ENCODE measurements around the gene HIRIP3. TPM values are rescaled to one million over a fixed set of nuclear protein-coding genes. Genes with fewer than 3 reads are reported as not detected.
"Not testable (repeated sequence)": the region's sequence is repeated elsewhere in the genome, so short reads cannot be mapped to it uniquely, and the experiment has no call there.

HIRIP3 gene
- polyA plus RNA-seq, 2 of the 4 experiments (the other 2 are of a cell fraction) = 11.5 to 16.7 TPM

DNA sequence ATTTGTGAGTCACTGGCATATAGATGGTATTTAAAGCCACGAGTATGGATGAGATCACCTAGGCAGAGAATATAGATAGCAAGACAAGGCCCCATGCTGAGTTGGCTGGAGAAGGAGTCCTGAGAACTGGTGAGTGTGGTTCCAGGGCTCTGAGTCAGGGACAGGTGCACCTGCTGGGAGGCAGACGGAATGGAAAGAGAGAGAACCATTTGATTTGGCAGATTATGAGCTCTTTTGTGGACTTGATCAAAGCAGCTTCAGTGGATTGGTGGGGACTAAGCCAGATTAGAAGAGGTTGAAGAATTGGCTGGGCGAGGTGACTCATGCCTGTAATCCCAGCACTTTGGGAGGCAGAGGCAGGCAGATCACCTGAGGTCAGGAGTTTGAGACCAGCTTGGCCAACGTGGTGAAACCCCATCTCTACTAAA lies 23.3 kb upstream of the HIRIP3 start:
- Histone ChIP-seq H3K9me3 (no peaks in the 10 kb centered on the region), H3K4me2 (no peak overlapping the region), H3K4me3 (no peak overlapping the region), H3K4me1 (no peaks in the 10 kb centered on the region), H3K27ac (no peak overlapping the region)
- WGBS (ENCODE audit: missing lambda C conversion rate) = 63% methylated on average over 4 of the region's 4 CpGs
- TF ChIP-seq PHF8 (IDR thresholded peaks at IDR 0.05; ENCODE audit: borderline replicate concordance, low read depth) = no peak
- TF ChIP-seq TP53 (CRISPR knock-in tag; IDR thresholded peaks at IDR 0.05) = no peak
- TF ChIP-seq FOSL2 (IDR thresholded peaks at IDR 0.05) = no peak
- TF ChIP-seq FOSL2 (CRISPR knock-in tag; IDR thresholded peaks at IDR 0.05) = peak; percentile 9; the same call in 1 of the 2 replicates
- TF ChIP-seq CEBPB (IDR thresholded peaks at IDR 0.05) = no peak
- TF ChIP-seq RAD21 (conservative IDR thresholded peaks at IDR 0.05 in 1 of 2, IDR thresholded peaks at IDR 0.05 in 1 of 2) = no peak
- DNase-seq (ENCODE audit: low read depth in 1 of 2, low spot score in 1 of 2) (no peak), FAIRE-seq (no peak), ATAC-seq (no peak)
- POLR2A ChIA-PET = no interaction called here
- CTCF ChIA-PET = interaction anchor here (1.3 to 4.1 kb wide), 6 partner anchors 13 to 327 kb away, joined by 3 to 26 read pairs (median 6); partner anchors contain the start of gene CDIPT

- H3K27ac ChIP-seq; ATAC-seq; POLR2A ChIA-PET; H3K4me3 ChIP-seq; H3K9me3 ChIP-seq; FAIRE-seq; DNase-seq (ENCODE audit: low read depth in 1 of 2, low spot score in 1 of 2); H3K4me1 ChIP-seq; H3K4me2 ChIP-seq: not testable (repeated sequence)
- CTCF ChIA-PET = interaction anchor here (1.2 to 4.1 kb wide), 6 partner anchors 12 to 210 kb away, joined by 3 to 26 read pairs (median 6); partner anchors contain the start of gene CDIPT
- 53% methylated on average over 4 of the region's 4 CpGs for WGBS (ENCODE audit: missing lambda C conversion rate)
Observed at GRCh38 chr16:30017937-30018336, 22.5 kb upstream of the HIRIP3 start.

- DNase-seq (ENCODE audit: low read depth in 1 of 2, low spot score in 1 of 2) (no peak), FAIRE-seq (no peak), ATAC-seq (no peak)
- ChIA-PET CTCF (interaction anchor here (0.6 to 4.1 kb wide), 4 partner anchors 11 to 209 kb away, joined by 3 to 26 read pairs (median 10); partner anchors contain the start of gene TMEM219), POLR2A (no interaction called here)
- Histone ChIP-seq H3K27ac (no peak overlapping the region), H3K4me3 (no peak overlapping the region), H3K4me1 (no peaks in the 10 kb centered on the region), H3K9me3 (no peaks in the 10 kb centered on the region), H3K4me2 (no peak overlapping the region)
- TF ChIP-seq TFCP2L1 (CRISPR knock-in tag; IDR thresholded peaks at IDR 0.05) = no peak
- TF ChIP-seq RNF2 (IDR thresholded peaks at IDR 0.05; ENCODE audit: borderline replicate concordance, low read depth) = no peak
- TF ChIP-seq FOXS1 (CRISPR knock-in tag; IDR thresholded peaks at IDR 0.05) = no peak
- TF ChIP-seq ELK1 (IDR thresholded peaks at IDR 0.05; ENCODE audit: low read depth, low read length) = no peak
- TF ChIP-seq NPAS2 (CRISPR knock-in tag; IDR thresholded peaks at IDR 0.05; ENCODE audit: borderline replicate concordance) = no peak
- TF ChIP-seq RARB (CRISPR knock-in tag; IDR thresholded peaks at IDR 0.05) = no peak
- no peak for TF ChIP-seq MYC (IDR thresholded peaks at IDR 0.05; ENCODE audit: borderline replicate concordance, low read length)
- TF ChIP-seq RAD21 (conservative IDR thresholded peaks at IDR 0.05 in 1 of 2, IDR thresholded peaks at IDR 0.05 in 1 of 2) = no peak
- WGBS (ENCODE audit: missing lambda C conversion rate) = 99% methylated on average over 2 of the region's 2 CpGs
Observed at GRCh38 chr16:30017277-30017656, 21.9 kb upstream of the HIRIP3 start.

- Histone ChIP-seq H3K4me1 (no peaks in the 10 kb centered on the region), H3K27ac (no peak overlapping the region), H3K4me3 (no peak overlapping the region), H3K4me2 (no peak overlapping the region), H3K9me3 (no peaks in the 10 kb centered on the region)
- no peak for DNase-seq (ENCODE audit: low read depth in 1 of 2, low spot score in 1 of 2)
- TF ChIP-seq SREBF2 (IDR thresholded peaks at IDR 0.05) = no peak
- ChIA-PET CTCF (interaction anchor here (0.6 to 4.1 kb wide), 5 partner anchors 11 to 201 kb away, joined by 3 to 26 read pairs (median 3); partner anchors contain the start of genes PAGR1 and TMEM219), POLR2A (no interaction called here)
- 54% methylated on average over 8 of the region's 8 CpGs for WGBS (ENCODE audit: missing lambda C conversion rate)
- FAIRE-seq = no peak
- no peak for ATAC-seq
Observed at GRCh38 chr16:30016555-30017276, 21.3 kb upstream of the HIRIP3 start.

- H3K9me3 ChIP-seq; H3K4me3 ChIP-seq; ATAC-seq; FAIRE-seq; H3K4me1 ChIP-seq; H3K4me2 ChIP-seq; POLR2A ChIA-PET; H3K27ac ChIP-seq; DNase-seq (ENCODE audit: low read depth in 1 of 2, low spot score in 1 of 2): not testable (repeated sequence)
- CTCF ChIA-PET = interaction anchor here (0.8 to 1.5 kb wide), 7 partner anchors 8 to 208 kb away, joined by 3 to 6 read pairs (median 4); partner anchors contain the start of gene C16orf92
- WGBS (ENCODE audit: missing lambda C conversion rate) = 89% methylated on average over 7 of the region's 7 CpGs
Observed at GRCh38 chr16:30015450-30015849, 20.0 kb upstream of the HIRIP3 start.

- 95% methylated on average over 14 of the region's 14 CpGs for WGBS (ENCODE audit: missing lambda C conversion rate)
- POLR2A ChIA-PET; ATAC-seq; H3K9me3 ChIP-seq; H3K4me1 ChIP-seq; H3K4me2 ChIP-seq; DNase-seq (ENCODE audit: low read depth in 1 of 2, low spot score in 1 of 2); H3K4me3 ChIP-seq; FAIRE-seq; H3K27ac ChIP-seq: not testable (repeated sequence)
- CTCF ChIA-PET = interaction anchor here (1.0 to 1.8 kb wide), 5 partner anchors 8 to 312 kb away, joined by 3 to 9 read pairs (median 3); partner anchors contain the start of genes INO80E and TLCD3B
Observed at GRCh38 chr16:30012598-30012997, 17.2 kb upstream of the HIRIP3 start.
